Rectal smooth muscle tissue (tissue), 1 donor: ENCODE data around the gene ZBTB7B.

Experiments used
- H3K27ac ChIP-seq: one replicate; pipeline ENCODE4 v1.7.0; 2013; ENCODE audit warnings: low read depth, low read length, inconsistent platforms
- H3K27me3 ChIP-seq: one replicate; pipeline ENCODE4 v1.7.0; 2013; ENCODE audit warnings: low read length; ENCODE audit not compliant: control insufficient read depth, insufficient read depth
- H3K36me3 ChIP-seq: one replicate; pipeline ENCODE4 v1.7.0; 2013; ENCODE audit warnings: low read length; ENCODE audit not compliant: control insufficient read depth, insufficient read depth
- H3K4me1 ChIP-seq: one replicate; pipeline ENCODE4 v1.7.0; 2013; ENCODE audit warnings: low read length; ENCODE audit not compliant: control insufficient read depth, insufficient read depth
- H3K4me3 ChIP-seq: one replicate; pipeline ENCODE4 v1.7.0; 2013; ENCODE audit warnings: low read length
- H3K9ac ChIP-seq: one replicate; pipeline ENCODE4 v1.7.0; 2013; ENCODE audit warnings: low read length

ZBTB7B gene

DNA sequence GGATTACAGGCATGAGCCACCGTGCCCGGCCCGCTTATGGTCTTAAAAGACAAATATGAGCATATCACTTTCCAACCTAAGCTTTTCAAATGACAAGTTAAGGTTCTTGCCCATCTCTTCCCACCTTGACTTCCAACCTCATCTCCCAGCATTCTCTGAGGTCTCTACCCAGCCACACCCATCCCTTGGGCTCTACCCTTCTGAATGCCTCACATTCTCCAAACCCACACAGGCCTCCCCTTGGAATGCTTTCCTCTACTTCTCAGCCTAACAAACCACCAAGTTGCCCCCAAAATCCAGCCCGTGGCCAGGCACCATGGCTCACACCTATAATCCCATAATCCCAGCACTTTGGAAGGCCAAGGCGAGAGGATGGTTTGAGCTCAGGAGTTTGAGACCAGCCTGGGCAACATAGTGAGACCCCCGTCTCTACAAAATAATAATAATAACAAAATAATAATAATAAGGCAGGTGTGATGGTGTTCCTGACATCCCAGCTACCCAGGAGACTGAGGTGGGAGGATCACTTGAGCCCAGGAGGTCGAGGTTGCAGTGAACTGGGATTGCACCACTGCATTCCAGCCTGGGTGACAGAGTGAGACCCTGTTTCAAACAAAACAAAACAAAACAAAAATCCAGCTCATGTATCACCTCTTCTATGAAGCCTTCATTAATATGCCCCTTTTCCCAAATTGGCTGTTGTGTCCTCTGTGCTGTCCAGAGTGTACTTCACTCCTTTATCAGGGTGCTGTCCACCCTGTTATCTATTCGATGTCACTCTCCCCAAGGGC, 19.7 kb downstream of the ZBTB7B start:
- no peak overlapping the region for H3K9ac ChIP-seq
- no peaks in the 10 kb centered on the region for H3K27me3 ChIP-seq
- H3K27ac ChIP-seq = no peak overlapping the region
- H3K4me1 ChIP-seq = peaks cover 4% of the 10 kb centered on the region
- H3K36me3 ChIP-seq = no peaks in the 10 kb centered on the region
- H3K4me3 ChIP-seq = no peak overlapping the region

DNA sequence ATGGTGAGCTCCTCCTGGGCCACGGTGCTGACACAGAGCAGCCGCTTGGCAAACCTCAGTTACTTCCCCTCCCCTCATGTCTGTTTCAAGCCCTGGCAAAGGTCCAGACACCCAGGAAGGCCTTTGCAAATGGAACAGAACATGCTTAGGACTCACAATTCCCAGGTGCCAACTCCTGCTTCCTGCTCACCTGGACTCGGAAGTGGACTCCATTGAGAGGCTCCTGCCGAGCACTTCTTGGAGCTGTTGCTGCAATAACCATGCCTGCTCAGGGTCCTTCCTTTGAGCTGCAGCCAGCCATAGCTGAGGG, 20.3 kb downstream of the ZBTB7B start:
- Histone ChIP-seq H3K9ac (no peak overlapping the region), H3K27ac (no peak overlapping the region), H3K27me3 (no peaks in the 10 kb centered on the region), H3K4me3 (no peak overlapping the region), H3K36me3 (no peaks in the 10 kb centered on the region), H3K4me1 (peaks cover under 1% of the 10 kb centered on the region)

DNA sequence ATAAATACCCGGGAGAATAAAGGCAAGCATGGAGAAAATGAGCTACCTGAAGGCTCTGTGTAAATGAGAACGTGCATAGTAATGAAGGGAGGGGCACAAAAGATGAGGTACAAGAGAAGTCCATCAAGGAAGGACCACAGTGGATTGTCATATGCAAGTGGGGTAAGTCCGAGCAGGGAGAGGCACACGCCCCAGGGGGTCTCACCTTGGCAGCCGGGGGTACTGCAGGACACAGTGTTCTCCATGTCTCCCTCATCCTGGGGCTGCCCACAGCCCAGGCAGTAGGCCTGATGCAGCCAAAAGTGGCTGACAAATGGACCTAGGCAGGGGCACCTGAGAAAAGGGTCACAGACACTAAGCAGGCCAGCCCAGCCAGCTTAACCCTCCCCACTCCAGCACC, 21.0 kb downstream of the ZBTB7B start:
- Histone ChIP-seq H3K4me1 (no peaks in the 10 kb centered on the region), H3K36me3 (no peaks in the 10 kb centered on the region), H3K4me3 (no peak overlapping the region), H3K27me3 (no peaks in the 10 kb centered on the region), H3K9ac (no peak overlapping the region), H3K27ac (no peak overlapping the region)

DNA sequence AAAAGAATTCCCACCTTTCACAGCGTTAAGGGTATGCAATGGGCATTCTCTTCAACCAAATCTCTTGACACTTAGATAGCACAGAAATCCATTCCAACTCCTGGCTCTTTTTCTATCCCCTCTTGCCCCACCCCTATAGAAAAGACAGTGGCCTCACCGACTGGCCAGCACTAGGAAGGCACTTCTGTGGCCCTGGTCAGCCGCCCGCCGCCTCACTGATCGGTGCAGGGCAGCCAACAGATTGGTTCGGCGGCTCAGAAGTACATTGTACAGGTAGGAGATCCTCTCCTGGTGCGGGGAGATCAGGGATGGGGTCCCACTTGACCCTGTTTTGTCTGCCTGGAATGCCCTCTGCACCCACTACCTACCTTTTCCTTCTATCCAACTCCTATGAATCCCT, 21.7 kb downstream of the ZBTB7B start:
- Histone ChIP-seq H3K9ac (no peak overlapping the region), H3K4me1 (no peaks in the 10 kb centered on the region), H3K27me3 (no peaks in the 10 kb centered on the region), H3K4me3 (no peak overlapping the region), H3K36me3 (no peaks in the 10 kb centered on the region), H3K27ac (no peak overlapping the region)

DNA sequence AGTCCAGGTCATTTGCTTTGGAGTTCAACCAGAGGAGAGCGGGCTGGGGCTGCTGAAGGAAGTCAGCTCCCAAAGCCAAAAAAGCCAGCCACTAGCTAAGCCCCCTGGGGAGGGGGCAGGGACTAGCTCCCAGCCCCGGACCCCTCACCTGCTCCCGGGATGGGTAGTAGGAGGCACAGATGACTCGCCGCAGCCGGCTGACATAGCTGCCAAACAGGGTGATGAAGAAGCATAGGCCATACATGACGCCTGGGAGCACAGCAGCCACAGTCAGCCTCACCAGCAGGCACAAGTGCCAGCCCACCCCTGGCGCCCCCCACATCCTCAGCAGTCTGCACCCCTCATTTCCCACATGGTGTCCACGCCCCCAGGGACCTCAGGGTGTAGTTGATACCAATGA, 23.6 kb downstream of the ZBTB7B start:
- H3K27ac ChIP-seq = no peak overlapping the region
- H3K4me3 ChIP-seq = no peak overlapping the region
- no peaks in the 10 kb centered on the region for H3K27me3 ChIP-seq
- no peaks in the 10 kb centered on the region for H3K36me3 ChIP-seq
- H3K9ac ChIP-seq = no peak overlapping the region
- no peaks in the 10 kb centered on the region for H3K4me1 ChIP-seq

GRCh38 chr1:155026588-155026987, 24.0 kb downstream of the ZBTB7B start:
- no peaks in the 10 kb centered on the region for H3K27me3 ChIP-seq
- no peak overlapping the region for H3K9ac ChIP-seq
- H3K27ac ChIP-seq = no peak overlapping the region

DNA sequence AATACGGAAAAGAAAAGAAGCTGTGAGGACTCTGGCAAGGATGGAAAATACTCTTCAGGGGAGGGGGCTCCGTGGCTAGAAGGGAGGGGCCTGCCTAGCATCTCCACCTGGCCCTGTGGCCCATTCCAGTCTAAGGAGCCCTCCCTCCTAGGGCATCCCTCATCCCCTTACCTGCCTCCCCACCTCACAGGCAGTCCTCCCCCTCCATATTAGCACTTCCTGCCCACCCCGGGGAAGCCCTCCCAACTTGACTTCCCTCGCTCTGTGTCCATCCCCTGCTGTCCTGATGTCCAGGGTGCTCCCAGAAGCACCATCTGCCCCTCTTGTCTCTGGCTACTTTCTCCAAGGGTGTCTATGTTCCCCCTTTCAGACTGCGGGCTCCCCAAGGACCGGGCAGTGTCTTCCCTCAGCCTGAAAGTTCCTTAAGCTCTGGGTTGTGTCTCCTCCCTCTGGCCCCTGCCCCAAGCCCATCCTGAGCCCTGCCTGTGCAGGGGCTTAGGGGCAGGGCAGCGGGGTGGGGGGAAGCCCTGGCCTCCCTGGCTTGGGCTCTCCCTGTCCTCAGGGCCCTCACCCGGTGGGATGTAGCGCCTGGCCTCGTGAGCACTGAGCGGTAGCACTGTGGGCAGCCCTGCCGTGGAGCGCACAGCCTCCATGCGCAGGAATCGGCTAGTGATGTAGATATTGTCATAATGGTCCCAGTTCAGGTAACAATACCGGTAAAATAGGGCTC, 27.1 kb downstream of the ZBTB7B start:
- no peaks in the 10 kb centered on the region for H3K4me1 ChIP-seq

More at GRCh38 chr1:155026588-155026987, 24.0 kb downstream of the ZBTB7B start:
- Histone ChIP-seq H3K4me1 (no peaks in the 10 kb centered on the region), H3K4me3 (no peak overlapping the region), H3K36me3 (no peaks in the 10 kb centered on the region)

DNA sequence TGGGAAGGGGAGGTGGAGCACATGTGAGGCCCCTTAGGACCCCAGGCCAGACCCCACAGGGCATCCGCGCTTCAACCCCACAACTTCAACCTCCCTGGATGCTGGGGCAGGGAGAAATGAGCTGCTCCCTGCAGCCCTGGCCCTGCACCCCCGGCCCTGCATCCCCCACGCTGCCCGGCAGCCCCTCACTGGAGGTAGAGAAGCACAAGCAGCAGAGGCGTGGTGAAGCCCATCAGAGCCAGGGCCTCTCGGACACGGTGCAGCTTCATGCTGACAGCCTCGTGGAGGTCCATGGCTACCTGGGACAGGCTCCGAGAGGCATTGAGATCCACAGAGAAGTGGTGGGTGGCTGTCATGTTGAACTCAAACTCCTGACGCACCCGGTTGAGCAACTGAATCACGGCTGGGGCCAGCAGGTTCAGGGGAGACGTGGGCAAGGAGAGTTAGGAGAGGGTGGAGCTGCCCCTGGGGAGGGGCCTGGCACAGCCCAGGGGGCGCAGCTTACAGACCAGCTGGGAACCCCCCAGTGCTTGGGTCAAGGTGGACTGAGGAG, 27.7 kb downstream of the ZBTB7B start:
- no peak overlapping the region for H3K9ac ChIP-seq
- no peak overlapping the region for H3K4me3 ChIP-seq
- no peak overlapping the region for H3K27ac ChIP-seq
- no peaks in the 10 kb centered on the region for H3K4me1 ChIP-seq
- no peaks in the 10 kb centered on the region for H3K27me3 ChIP-seq
- H3K36me3 ChIP-seq = no peaks in the 10 kb centered on the region

More for the DNA sequence above, 27.1 kb downstream of the ZBTB7B start:
- Histone ChIP-seq H3K4me3 (no peak overlapping the region), H3K36me3 (no peaks in the 10 kb centered on the region), H3K9ac (no peak overlapping the region), H3K27me3 (no peaks in the 10 kb centered on the region), H3K27ac (no peak overlapping the region)

GRCh38 chr1:155030899-155031298, 28.3 kb downstream of the ZBTB7B start:
- H3K27ac ChIP-seq = no peak overlapping the region
- no peaks in the 10 kb centered on the region for H3K4me1 ChIP-seq
- no peaks in the 10 kb centered on the region for H3K27me3 ChIP-seq
- H3K36me3 ChIP-seq = no peaks in the 10 kb centered on the region
- H3K4me3 ChIP-seq = no peak overlapping the region
- no peak overlapping the region for H3K9ac ChIP-seq

DNA sequence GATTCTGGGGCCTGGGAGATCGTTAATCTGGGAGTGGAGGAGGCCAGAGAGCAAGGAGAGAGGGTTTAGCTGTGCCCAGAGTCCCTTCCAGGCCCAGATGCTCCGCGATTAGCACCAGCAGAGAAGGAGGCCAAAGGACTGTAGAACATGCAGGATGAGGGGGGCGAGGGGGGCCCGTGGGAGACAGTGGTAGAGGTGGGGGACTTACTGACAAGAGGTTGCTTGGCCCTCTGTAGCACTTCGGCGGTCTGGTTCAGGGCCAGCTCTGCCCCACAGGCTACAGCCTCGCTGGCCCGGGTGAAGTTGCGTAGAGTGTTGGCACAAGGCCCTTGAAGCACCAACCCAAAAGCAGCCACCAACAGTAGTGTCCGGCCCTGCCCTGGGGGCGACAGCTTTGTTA, 30.3 kb downstream of the ZBTB7B start:
- Histone ChIP-seq H3K36me3 (no peaks in the 10 kb centered on the region), H3K4me1 (no peaks in the 10 kb centered on the region), H3K9ac (no peak overlapping the region), H3K27me3 (no peaks in the 10 kb centered on the region), H3K4me3 (no peak overlapping the region), H3K27ac (no peak overlapping the region)

GRCh38 chr1:155033524-155033923, 30.9 kb downstream of the ZBTB7B start, which contains the start of the genes DCST1 and DCST2:
Gene DCST1 (plus strand): TSS chr1:155033824. CDS start chr1:155034037, 213 bp downstream.
Gene DCST2 (minus strand): TSS chr1:155033781. CDS start chr1:155033701, 80 bp downstream.
- Histone ChIP-seq H3K4me3 (no peak within 1 kb of the TSS), H3K9ac (no peak within 1 kb of the TSS), H3K27ac (no peak within 1 kb of the TSS), H3K4me1 (no peaks in the 10 kb centered on the region), H3K36me3 (no peaks in the 10 kb centered on the region), H3K27me3 (no peaks in the 10 kb centered on the region)

- H3K27ac ChIP-seq = no peak overlapping the region
- no peak overlapping the region for H3K9ac ChIP-seq
- H3K36me3 ChIP-seq = no peaks in the 10 kb centered on the region
- no peaks in the 10 kb centered on the region for H3K27me3 ChIP-seq
- H3K4me3 ChIP-seq = no peak overlapping the region
- no peaks in the 10 kb centered on the region for H3K4me1 ChIP-seq
These were observed 32.0 kb downstream of the ZBTB7B start for GRCh38 chr1:155034318-155035208.
